Measurements from ENCODE around the gene AHSG.

DNA sequence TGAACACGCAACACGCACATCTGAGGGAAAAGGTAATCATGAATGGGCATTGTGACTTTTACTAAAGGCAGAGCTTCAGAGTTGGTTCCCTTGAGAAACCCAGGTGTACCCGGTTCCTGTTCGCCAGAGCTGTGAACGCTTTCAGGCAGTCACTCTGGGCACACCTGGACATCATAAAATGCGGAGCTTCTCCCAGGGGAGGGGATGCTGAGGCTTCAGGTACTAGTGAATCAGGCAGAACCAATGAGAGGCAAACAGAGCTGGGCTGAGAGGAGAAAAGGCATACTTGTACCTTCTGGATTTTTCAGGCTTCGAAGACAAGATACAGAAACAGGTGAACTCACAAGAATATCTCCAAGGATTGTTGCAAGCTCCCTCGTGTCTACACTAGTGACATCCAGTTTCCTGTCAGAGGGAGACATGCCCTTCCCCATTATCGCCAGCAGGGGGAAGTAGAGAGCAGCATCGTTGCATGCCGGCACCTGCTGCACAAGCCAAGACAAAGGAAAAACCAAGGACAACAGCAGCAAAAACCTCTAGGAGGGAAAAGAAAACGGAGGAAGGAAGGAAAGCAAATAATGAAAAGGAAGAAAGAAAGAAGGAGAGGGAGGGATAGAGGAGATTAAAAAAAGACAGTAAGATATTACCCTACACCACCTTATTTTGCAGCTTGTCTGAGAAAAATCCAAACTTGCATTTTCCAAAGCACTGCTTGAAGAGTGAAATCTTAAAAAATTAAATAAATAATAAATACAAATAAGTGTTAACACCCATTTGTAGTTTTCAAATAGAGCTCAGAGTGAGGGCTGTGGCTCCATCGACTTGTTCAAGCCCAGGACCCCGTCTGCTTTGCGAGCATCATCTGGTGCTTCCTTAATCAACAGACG lies 2.0 kb downstream of the AHSG start:
- TF ChIP-seq EP300 (IDR thresholded peaks at IDR 0.05), result no peak
- TF ChIP-seq, protein P1, sequence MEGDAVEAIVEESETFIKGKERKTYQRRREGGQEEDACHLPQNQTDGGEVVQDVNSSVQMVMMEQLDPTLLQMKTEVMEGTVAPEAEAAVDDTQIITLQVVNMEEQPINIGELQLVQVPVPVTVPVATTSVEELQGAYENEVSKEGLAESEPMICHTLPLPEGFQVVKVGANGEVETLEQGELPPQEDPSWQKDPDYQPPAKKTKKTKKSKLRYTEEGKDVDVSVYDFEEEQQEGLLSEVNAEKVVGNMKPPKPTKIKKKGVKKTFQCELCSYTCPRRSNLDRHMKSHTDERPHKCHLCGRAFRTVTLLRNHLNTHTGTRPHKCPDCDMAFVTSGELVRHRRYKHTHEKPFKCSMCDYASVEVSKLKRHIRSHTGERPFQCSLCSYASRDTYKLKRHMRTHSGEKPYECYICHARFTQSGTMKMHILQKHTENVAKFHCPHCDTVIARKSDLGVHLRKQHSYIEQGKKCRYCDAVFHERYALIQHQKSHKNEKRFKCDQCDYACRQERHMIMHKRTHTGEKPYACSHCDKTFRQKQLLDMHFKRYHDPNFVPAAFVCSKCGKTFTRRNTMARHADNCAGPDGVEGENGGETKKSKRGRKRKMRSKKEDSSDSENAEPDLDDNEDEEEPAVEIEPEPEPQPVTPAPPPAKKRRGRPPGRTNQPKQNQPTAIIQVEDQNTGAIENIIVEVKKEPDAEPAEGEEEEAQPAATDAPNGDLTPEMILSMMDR (IDR thresholded peaks at IDR 0.05), result peak; percentile 46 to 88 (median 72)
- no peak for TF ChIP-seq POLR2A (IDR thresholded peaks at IDR 0.05)
